HCT116 (cell line): ENCODE results near the gene MYLK. TPM values are rescaled to one million over a fixed set of nuclear protein-coding genes. Genes with fewer than 3 reads are reported as not detected.

ENCODE experiments used
- ATAC-seq: fragments of 200-7000 bp; cut with Tn5 transposase; 2 replicates; pipeline ENCODE4 v1.9.1; 2020; ENCODE audit warnings: mild to moderate bottlenecking, moderate library complexity
- BruUV-seq: library from RNA; stranded (reverse); fragments of 400-500 nt; replicated peaks from 2 replicates; lab custom pipeline; 2021; lab: Mats Ljungman, UMichigan
- CTCF ChIA-PET: fragments of 300-600 bp; sonication (Branson Sonifier 250); formaldehyde crosslinking; loops from one replicate; lab custom pipeline; 2021; ENCODE audit warnings: antibody characterized with exemption; lab: Charles Lee
- POLR2A ChIA-PET: fragments of 300-600, 350-600 bp; sonication (Branson Sonifier 250); formaldehyde crosslinking; loops from one replicate; lab custom pipeline; 2021; ENCODE audit warnings: antibody characterized with exemption; lab: Charles Lee
- RAD21 ChIA-PET, 2 experiments: fragments of 300-600 bp; sonication (Branson Sonifier 250); formaldehyde crosslinking; loops; one replicate each; lab custom pipeline; 2023; ENCODE audit warnings: low total read pairs in 2 of 2; ENCODE audit not compliant: uncharacterized antibody in 2 of 2, unreplicated experiment in 2 of 2, low non-redundant PET in 1 of 2; lab: Charles Lee
- DNase-seq: peaks from one replicate; pipeline ENCODE4 v3.0.0-alpha.2; 2010; ENCODE audit warnings: low read depth, low spot score
- H2AFZ ChIP-seq: fragments of 200-600 bp; shearing (Covaris generic), sonication (generic); 2 replicates; pipeline ENCODE4 v1.6.1; 2017; ENCODE audit warnings: low read depth, mixed run types, mixed read lengths, antibody characterized with exemption, low read length; ENCODE audit not compliant: poor library complexity, severe bottlenecking
- H3K27ac ChIP-seq: 2 replicates; pipeline ENCODE4 v1.5.1; 2012; ENCODE audit warnings: low read depth, low read length
- H3K27me3 ChIP-seq: fragments of 200-600 bp; sonication (generic); 2 replicates; pipeline ENCODE4 v1.6.1; 2016; ENCODE audit warnings: mixed run types, low read length, mixed read lengths; ENCODE audit not compliant: insufficient read depth
- H3K36me3 ChIP-seq, 2 experiments: fragments of 200-500 bp in 1 of 2; fragments of 200-600 bp in 1 of 2; sonication (Bioruptor generic) in 1 of 2; sonication (generic) in 1 of 2; 2 replicates each; pipeline versions ENCODE4 v1.5.1 to v1.6.1; 2014 to 2016; ENCODE audit warnings: low read length in 2 of 2, inconsistent platforms in 1 of 2, mixed read lengths in 1 of 2, mixed run types in 1 of 2; ENCODE audit not compliant: insufficient read depth in 2 of 2, control insufficient read depth in 1 of 2
- H3K4me1 ChIP-seq, 2 experiments: fragments of 200-600 bp in 1 of 2; sonication (generic) in 1 of 2; 2 replicates each; pipeline versions ENCODE4 v1.5.1 to v1.6.1; 2012 to 2017; ENCODE audit warnings: low read length in 2 of 2, inconsistent platforms in 1 of 2, mild to moderate bottlenecking in 1 of 2, mixed read lengths in 1 of 2, mixed run types in 1 of 2, moderate library complexity in 1 of 2; ENCODE audit not compliant: insufficient read depth in 2 of 2, control insufficient read depth in 1 of 2
- H3K4me2 ChIP-seq: fragments of 200-600 bp; sonication (generic); 2 replicates; pipeline ENCODE4 v1.6.1; 2017; ENCODE audit warnings: mixed run types, low read length, mixed read lengths
- H3K4me3 ChIP-seq, 2 experiments: fragments of 200-600 bp in 1 of 2; sonication (generic) in 1 of 2; replicated peaks in 1 of 2; 2 replicates each; pipeline ENCODE4 v1.5.1; 2011 to 2016; ENCODE audit warnings: low read length in 2 of 2, control low read depth in 1 of 2, low read depth in 1 of 2, mild to moderate bottlenecking in 1 of 2, mixed read lengths in 1 of 2, mixed run types in 1 of 2
- H3K79me2 ChIP-seq: fragments of 200-600 bp; sonication (generic); 2 replicates; pipeline ENCODE4 v1.6.1; 2017; ENCODE audit warnings: mild to moderate bottlenecking, mixed run types, low read length, moderate library complexity, mixed read lengths; ENCODE audit not compliant: insufficient read depth
- H3K9ac ChIP-seq: fragments of 200-600 bp; sonication (generic); 2 replicates; pipeline ENCODE4 v1.6.1; 2016; ENCODE audit warnings: low read length, mixed read lengths
- H3K9me2 ChIP-seq: fragments of 200-600 bp; sonication (generic), shearing (Covaris generic); 2 replicates; pipeline ENCODE4 v1.6.1; 2017; ENCODE audit warnings: mixed run types, mild to moderate bottlenecking, moderate library complexity; ENCODE audit not compliant: insufficient read depth
- H3K9me3 ChIP-seq, 2 experiments: fragments of 200-500 bp in 1 of 2; fragments of 200-600 bp in 1 of 2; sonication (Bioruptor generic) in 1 of 2; sonication (generic) in 1 of 2; 2 replicates each; pipeline ENCODE4 v1.6.1; 2014 to 2017; ENCODE audit warnings: low read length in 2 of 2, mixed read lengths in 2 of 2, inconsistent platforms in 1 of 2, low read depth in 1 of 2, mild to moderate bottlenecking in 1 of 2, mixed run types in 1 of 2, moderate library complexity in 1 of 2; ENCODE audit not compliant: control insufficient read depth in 1 of 2, insufficient read depth in 1 of 2
- H4K20me1 ChIP-seq: fragments of 200-600 bp; sonication (generic), shearing (Covaris generic); 2 replicates; pipeline ENCODE4 v1.6.1; 2017; ENCODE audit warnings: mixed run types, mild to moderate bottlenecking, moderate library complexity; ENCODE audit not compliant: insufficient read depth
- ATF3 ChIP-seq: IDR thresholded peaks from 2 replicates; pipeline ENCODE4 v1.6.1; 2012
- CBX3 ChIP-seq: IDR thresholded peaks from 2 replicates; pipeline ENCODE4 v1.6.1; 2012; ENCODE audit warnings: low read depth
- CEBPB ChIP-seq: IDR thresholded peaks from 2 replicates; pipeline ENCODE4 v1.6.1; 2012; ENCODE audit warnings: low read depth
- CTCF ChIP-seq, 3 experiments: fragments of 200-600 bp in 1 of 3; sonication (generic) in 1 of 3; IDR thresholded peaks in 2 of 3; conservative IDR thresholded peaks in 1 of 3; 2 replicates each; pipeline ENCODE4 v1.5.1; 2012 to 2017; ENCODE audit warnings: low read depth in 2 of 3, low read length in 2 of 3, antibody characterized with exemption in 1 of 3, borderline replicate concordance in 1 of 3, control low read depth in 1 of 3, mild to moderate bottlenecking in 1 of 3, mixed read lengths in 1 of 3, mixed run types in 1 of 3, moderate library complexity in 1 of 3; ENCODE audit not compliant: insufficient read depth in 1 of 3
- EGR1 ChIP-seq: IDR thresholded peaks from 2 replicates; pipeline ENCODE4 v1.6.1; 2012; ENCODE audit warnings: low read depth
- EZH2 ChIP-seq: fragments of 200-600 bp; sonication (generic); IDR thresholded peaks from 2 replicates; pipeline ENCODE4 v1.6.1; 2017; ENCODE audit warnings: antibody characterized with exemption, mixed run types
- EZH2phosphoT487 ChIP-seq: fragments of 200-600 bp; IDR thresholded peaks from 2 replicates; pipeline ENCODE4 v1.6.1; 2018; ENCODE audit warnings: antibody characterized with exemption, borderline replicate concordance
- FOSL1 ChIP-seq: IDR thresholded peaks from 2 replicates; pipeline ENCODE4 v1.6.1; 2012; ENCODE audit warnings: low read depth
- JUND ChIP-seq: IDR thresholded peaks from 2 replicates; pipeline ENCODE4 v1.6.1; 2012
- POLR2A ChIP-seq: IDR thresholded peaks from 2 replicates; pipeline ENCODE4 v1.7.0; 2011; ENCODE audit warnings: borderline replicate concordance; ENCODE audit not compliant: insufficient read depth, insufficient read length; ENCODE audit errors: extremely low read depth
- RAD21 ChIP-seq: IDR thresholded peaks from 2 replicates; pipeline ENCODE4 v1.6.1; 2012; ENCODE audit warnings: low read depth, mild to moderate bottlenecking
- SP1 ChIP-seq: IDR thresholded peaks from 2 replicates; pipeline ENCODE4 v1.6.1; 2012; ENCODE audit warnings: low read depth
- TCF7L2 ChIP-seq: IDR thresholded peaks from 2 replicates; pipeline ENCODE4 v1.7.0; 2011; ENCODE audit warnings: borderline replicate concordance, inconsistent platforms; ENCODE audit not compliant: insufficient read depth, insufficient read length; ENCODE audit errors: extremely low read depth
- YY1 ChIP-seq: IDR thresholded peaks from 2 replicates; pipeline ENCODE4 v1.6.1; 2011; ENCODE audit warnings: low read length, low read depth, moderate library complexity, mild to moderate bottlenecking; ENCODE audit not compliant: insufficient replicate concordance; ENCODE audit errors: extremely low read depth
- ZBTB33 ChIP-seq: IDR thresholded peaks from 2 replicates; pipeline ENCODE4 v1.6.1; 2011; ENCODE audit warnings: mild to moderate bottlenecking, low read length, moderate library complexity; ENCODE audit not compliant: insufficient replicate concordance; ENCODE audit errors: extremely low read depth
- ZFX ChIP-seq: fragments of 450-650 bp; IDR thresholded peaks from 2 replicates; pipeline ENCODE4 v1.6.1; 2017
- ZNF274 ChIP-seq: fragments of 200-500 bp; sonication (Bioruptor generic); IDR thresholded peaks from 2 replicates; pipeline ENCODE4 v1.6.1; 2014; ENCODE audit warnings: mild to moderate bottlenecking, low read depth, low read length, inconsistent platforms
- intact Hi-C: fragments of 100-400 bp; cut with micrococcal nuclease; formaldehyde crosslinking; loops from 2 replicates; pipeline ENCODE4 v1.10.0; 2022
- total RNA-seq: library from RNA; stranded (reverse); gene quantifications from one replicate; pipeline ENCODE4 v1.2.1, GENCODE V29; 2021; ENCODE audit not compliant: unreplicated experiment

The MYLK gene
- total RNA-seq, 1 experiment from 2014 or later: 3.8 TPM

GRCh38 chr3:123788710-123789109, 95.4 kb downstream of the MYLK start:
- RAD21 ChIA-PET: no interaction called here
- POLR2A ChIA-PET: no interaction called here
- Histone ChIP-seq H4K20me1 (no peaks in the 10 kb centered on the region), H3K9me3 (no peaks in the 10 kb centered on the region), H3K36me3 (no peaks in the 10 kb centered on the region), H3K4me3 (no peak overlapping the region), H3K79me2 (no peaks in the 10 kb centered on the region), H3K4me1 (peaks cover 0 to 22% of the 10 kb centered on the region in 2 experiments; a peak in 2 of 4 replicates), H3K4me2 (no peak overlapping the region), H3K9ac (no peak overlapping the region), H3K27me3 (no peaks in the 10 kb centered on the region), H3K9me2 (no peaks in the 10 kb centered on the region), H2AFZ (no peak overlapping the region), H3K27ac (no peak overlapping the region)
- no peak for TF ChIP-seq CBX3
- no peak for TF ChIP-seq YY1
- TF ChIP-seq EGR1: no peak
- no peak for TF ChIP-seq TCF7L2
- no peak for TF ChIP-seq EZH2
- no peak for TF ChIP-seq RAD21
- TF ChIP-seq ZFX: no peak
- TF ChIP-seq CTCF (IDR thresholded peaks at IDR 0.05 in 2 of 3, conservative IDR thresholded peaks at IDR 0.05 in 1 of 3; ENCODE audit: borderline replicate concordance in 1 of 3, insufficient read depth in 1 of 3, low read depth in 2 of 3, low read length in 2 of 3): no peak
- no peak for TF ChIP-seq ATF3
- TF ChIP-seq EZH2phosphoT487: no peak
- TF ChIP-seq JUND: no peak
- no peak for TF ChIP-seq SP1
- TF ChIP-seq FOSL1: no peak
- TF ChIP-seq ZBTB33: no peak
- no peak for TF ChIP-seq CEBPB
- no peak for TF ChIP-seq POLR2A
- TF ChIP-seq ZNF274: no peak
- ATAC-seq: no peak
- CTCF ChIA-PET: no interaction called here
- no peak for DNase-seq
- intact Hi-C loops: no loop called here
- BruUV-seq: no TSS peak
